Measurements from ENCODE around the gene ATP13A3.

The ATP13A3 gene

DNA sequence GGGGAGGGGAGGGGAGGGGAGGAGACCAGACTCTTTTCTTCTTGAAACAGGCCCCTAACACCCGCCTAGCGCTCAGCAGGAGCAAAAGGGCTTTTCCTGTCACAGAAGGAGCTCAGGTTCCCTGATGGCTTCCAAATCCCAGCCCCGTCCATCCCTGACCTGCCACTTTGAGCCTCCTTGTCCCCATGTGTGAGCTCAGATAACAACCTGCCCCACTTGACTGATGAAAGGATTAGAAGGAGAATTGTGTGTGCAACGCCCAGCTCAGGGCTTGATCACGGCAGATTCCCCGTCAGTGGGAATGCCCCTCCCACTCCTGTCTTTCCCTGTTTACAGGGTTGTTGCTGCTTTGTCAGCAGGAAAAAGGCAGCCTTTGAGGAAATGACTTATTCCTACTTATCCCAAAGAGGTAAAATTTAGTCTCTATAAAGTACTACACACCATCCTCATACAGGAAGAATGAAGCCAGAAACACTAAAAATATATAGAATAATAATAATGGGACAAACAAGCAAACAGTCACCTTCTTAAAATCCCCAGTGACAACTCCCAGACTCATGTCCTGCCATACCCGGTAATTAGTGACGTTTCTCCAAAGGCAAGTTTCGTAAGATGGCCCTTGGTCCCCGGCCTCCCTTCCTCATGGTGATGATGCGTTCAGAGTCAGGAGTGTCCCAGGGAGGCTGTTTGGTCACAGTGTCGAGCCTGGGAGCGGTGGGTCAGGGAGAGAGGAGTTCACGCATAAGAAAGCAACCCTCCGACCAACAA is 111.1 kb downstream of the ATP13A3 start:
- DNase-seq (ENCODE audit: extremely low read depth in 1 of 2, low read depth in 1 of 2): no peak

DNA sequence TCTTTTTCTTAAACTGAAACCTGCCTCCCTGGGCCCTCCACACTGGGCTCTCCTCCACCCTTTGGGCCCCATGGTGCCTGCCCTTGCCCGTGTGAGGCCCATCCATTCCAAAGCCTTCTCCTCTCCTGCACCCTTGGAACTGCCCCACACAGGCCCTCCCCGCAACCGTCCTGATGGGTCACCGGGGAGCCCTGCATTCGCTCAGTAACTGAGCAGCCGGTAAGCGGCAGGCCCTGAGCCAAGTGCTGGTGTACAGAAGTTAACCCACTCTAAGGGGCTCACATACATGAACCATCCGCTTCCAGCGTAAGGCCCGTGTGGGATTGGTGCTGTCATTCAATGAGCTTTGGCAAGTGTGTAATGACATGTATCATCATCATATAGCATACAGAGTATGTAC is 111.9 kb downstream of the ATP13A3 start:
- no peak for DNase-seq (ENCODE audit: extremely low read depth in 1 of 2, low read depth in 1 of 2)

DNA sequence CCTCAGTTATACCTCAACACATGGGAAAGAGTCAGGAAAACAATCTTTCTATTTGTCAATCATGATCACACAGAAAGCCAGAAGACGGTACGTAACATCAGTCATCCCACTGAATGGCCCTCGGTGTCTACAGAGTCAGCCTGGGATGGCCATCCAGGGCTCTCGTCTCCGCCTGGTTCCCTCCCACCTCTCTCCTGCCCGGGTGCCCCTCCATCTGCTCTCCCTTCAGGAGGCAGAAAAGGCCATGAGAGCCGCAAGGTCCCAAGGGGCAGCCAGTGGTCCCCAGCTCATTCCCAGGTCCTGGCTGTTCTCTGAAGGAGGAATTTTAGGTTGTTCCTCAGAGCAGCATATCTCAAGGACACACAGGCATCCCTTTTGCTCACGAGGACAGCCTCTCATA is 112.9 kb downstream of the ATP13A3 start:
- no peak for DNase-seq (ENCODE audit: extremely low read depth in 1 of 2, low read depth in 1 of 2)

DNA sequence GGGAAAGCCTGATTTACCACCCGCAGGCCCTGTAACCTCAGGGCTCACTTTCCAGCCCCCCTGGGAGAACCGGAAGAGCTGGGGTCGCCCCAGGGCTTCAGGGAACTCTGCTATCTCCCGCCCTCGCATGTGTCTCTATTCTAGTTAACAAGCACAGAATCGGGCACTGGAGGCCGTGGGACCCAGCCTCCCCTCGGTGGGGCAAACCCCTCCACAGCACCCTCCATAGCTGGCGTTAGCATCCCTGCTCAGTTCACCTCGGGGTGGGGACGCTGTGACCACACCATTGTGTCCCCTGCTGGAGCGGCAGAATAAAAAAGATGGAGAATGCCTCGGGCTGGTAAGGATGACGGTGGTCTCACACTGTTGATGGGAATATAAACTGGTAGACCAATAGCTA is 113.8 kb downstream of the ATP13A3 start:
- DNase-seq (ENCODE audit: extremely low read depth in 1 of 2, low read depth in 1 of 2): no peak

DNA sequence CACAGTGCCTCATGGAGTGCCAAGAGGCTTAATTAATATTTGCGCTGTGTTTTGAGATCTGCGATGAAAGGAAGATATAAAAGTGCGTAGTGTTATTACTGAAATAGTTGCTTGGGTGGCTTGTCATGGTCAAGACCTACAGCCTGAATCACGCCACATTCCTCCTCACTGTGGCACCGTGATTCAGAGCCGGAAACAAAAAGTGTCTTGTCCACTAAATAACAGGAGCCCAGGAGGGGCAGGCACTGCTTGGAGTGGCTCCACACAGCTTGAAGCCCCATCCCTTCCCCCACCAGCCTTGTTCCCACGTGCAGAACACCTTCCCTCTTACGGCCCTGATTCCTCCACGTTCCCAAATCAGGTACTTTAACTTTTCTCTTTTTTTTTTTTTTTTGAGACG is 116.0 kb downstream of the ATP13A3 start:
- no peak for DNase-seq (ENCODE audit: extremely low read depth in 1 of 2, low read depth in 1 of 2)

DNA sequence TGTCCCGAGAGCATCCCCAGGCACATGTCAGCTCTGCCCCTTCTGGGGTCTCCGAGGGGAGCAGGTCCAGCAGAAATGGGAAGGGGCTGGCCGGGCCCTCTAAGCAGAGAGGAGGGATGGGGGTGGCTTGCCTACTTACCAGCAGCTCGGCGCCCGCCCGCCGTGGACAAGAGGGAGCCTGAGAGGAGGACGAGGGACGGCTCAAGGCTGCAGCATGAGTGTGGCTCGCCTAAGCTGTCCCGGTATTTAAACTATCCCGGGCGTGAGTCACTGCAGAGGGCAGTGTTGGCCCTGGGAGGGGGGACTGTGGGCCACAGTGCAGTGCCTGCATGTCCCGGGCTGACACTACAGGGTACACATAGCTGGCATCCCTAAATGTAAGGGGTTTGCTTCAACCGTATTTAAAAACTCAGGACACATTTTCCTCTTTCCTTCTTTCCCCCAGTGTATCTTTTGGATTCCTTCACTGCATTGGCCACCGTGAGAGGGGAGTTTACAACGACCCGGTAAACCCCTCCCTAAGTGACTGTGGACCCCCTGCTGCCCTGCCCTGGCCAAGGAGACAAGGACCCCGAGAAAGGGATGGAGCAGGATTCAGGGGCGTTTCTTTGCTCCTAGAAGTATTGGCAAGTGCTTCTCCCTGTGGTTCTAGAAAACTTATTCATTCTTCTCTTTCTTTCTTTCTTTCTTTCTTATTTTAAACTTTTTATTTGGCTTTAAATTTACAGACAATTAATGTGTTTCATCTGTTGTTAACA is 117.1 kb downstream of the ATP13A3 start, which contains the start of gene LRRC15:
LRRC15 (minus strand) TSS at position 222 of the 758 bp plus-strand sequence. CDS start 8,700 bp downstream, outside the sequence.
- DNase-seq (ENCODE audit: extremely low read depth in 1 of 2, low read depth in 1 of 2): no peak

DNA sequence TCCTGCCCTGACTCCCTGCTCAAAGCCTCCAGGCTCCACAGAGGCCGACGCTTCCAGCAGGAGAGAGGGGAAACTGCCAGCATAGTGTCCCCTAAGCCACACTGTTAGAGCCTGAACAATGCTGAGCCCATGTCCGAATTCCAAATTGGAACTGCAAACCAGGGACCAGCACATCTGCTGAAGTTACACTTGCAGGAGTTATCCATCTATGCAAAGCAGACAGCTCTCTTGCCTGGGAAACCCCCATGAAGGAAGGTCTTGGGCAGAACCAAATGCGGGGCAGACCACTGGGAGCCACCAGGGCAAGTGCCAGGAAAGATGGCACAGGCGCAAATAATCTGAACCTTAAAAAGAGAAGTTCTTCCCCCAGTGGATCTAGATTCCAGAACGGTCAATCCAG is 117.9 kb downstream of the ATP13A3 start:
- DNase-seq (ENCODE audit: extremely low read depth in 1 of 2, low read depth in 1 of 2): no peak

DNA sequence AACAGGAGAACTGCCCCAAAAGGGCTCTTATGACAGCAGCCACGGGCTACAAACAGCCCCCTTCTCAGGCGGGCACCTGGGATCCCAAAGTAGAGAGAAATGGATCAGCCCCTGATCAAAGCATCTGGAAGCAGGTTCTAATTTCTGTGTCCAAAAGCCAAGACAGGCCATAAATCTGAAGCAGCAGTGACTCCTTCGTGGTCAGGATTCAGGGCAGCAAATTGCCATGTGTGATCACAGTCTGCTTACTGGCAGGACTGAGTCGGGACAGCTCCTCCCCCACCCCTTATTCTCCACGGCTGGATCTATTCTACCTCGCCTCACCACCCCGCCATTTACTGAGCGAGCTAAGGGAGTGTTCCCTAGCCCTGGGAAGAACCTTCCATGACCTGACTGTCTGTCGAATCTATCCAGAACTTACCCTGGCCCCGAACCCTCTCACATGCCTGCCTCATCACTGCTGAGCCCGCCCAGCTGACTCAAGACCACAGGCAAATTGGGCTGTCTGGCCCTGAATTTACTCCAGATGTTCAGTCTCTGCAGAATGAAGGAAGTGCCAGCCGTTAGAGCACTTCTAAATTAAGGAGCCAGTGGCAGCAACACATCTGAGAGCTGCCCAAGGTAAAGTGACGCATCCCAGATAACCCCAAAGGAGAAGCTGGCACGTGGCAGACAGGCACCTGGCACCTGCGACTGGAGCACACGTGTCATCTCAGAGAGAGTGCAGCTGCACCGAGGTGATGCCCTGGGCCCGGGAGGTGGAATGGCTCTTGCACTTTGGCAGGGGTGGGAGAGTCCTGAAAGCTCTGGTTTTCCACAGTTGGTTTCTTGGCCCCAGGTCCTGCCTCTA is 118.6 kb downstream of the ATP13A3 start:
- DNase-seq (ENCODE audit: extremely low read depth in 1 of 2, low read depth in 1 of 2): no peak

DNA sequence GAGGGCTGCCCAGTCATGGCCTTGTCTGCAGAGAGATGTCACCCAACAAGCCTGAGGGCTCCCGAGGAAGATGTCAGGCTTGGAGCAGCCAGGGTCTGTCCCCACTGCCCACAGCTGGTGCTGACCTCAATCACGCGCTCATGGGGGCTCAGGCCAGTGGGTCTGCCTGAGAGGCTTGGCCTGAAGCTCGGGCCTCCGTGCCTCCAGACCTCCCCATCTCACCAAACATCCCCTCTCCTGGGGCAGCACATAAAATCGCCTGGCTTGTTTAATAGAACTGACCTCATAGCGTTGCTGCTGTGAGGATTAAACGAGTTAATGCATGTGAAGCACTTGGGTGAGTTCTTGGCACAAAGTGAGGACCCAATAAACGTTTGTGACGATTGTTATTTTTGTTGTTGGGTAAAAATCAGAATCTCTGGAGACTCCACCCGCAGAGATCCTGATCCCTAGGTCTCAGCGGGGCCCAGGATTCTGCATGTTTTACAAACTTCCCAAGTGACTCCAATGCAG is 120.8 kb downstream of the ATP13A3 start:
- no peak for DNase-seq (ENCODE audit: extremely low read depth in 1 of 2, low read depth in 1 of 2)

DNA sequence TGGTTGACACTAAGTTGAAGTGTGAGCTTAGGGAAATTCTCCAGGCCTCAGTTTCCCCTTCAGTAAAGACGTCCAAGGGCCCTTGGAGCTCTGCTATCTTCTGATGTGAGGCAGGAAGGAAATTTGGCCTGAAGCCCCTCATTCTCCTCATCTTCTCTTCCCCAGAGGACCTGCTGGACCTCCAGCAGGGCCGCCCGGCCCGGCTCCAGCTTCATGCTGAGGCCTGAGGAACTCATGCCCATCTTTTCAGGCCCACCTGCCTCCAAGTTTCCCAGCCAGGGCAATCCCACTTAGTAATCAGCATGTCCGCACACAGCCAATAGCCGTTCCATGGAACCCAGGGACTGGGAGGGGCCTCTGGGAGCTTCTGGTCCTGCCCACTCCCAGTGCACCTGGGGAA is 121.3 kb downstream of the ATP13A3 start:
- no peak for DNase-seq (ENCODE audit: extremely low read depth in 1 of 2, low read depth in 1 of 2)

DNA sequence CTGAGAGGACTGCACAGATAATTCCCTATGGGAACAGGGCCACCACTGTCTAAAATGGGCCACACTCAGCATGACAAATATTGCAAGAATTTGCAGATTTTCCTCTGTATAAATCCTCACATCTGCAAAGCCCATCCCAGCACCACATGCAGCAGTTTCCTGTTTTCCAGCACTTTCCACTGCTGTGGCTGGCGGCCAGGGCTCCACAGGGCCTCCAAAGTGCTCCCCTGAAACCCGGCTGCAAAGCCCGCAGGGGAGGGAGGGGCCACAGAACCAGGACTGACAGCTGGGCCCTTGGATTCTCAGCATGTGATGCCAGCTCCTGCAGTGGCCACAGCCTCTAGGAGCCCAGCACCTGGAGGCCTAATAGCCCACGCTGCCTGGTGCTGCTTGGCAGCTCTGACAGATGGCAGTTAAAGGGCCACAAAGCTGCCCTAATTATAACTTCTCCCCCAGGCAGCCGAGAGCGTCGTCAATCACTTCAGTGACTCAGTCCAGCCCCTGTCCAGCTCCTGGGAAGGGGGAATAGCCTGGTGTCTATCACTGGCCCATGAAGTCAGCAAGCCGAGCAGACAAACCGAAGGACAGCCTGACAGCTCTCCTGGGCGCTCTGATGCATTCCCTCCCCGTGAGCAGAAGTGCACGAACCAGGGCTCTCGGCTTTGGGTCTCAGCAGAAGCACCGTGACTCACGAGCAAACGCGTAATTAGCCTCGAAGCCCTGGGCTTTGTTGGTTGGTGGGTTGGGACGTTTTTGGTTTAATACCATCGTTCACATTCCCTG is 122.0 kb downstream of the ATP13A3 start:
- DNase-seq (ENCODE audit: extremely low read depth in 1 of 2, low read depth in 1 of 2): no peak

DNA sequence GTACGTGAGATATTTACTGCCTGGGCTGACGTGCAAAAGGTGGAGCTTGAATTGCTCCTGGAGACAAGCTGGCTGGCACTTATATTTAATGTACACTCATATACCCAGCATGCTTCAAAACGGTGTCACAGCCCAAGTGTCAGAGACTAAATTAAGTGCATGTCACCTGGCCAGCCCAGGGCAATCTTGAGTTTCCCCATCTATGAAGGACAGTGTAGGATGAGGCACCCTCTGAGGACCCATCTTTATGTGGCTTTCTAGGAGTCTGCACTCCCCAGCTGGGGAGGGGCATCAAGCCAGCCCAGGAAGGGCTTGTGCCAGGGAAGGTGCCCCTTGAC is 122.5 kb downstream of the ATP13A3 start:
- DNase-seq (ENCODE audit: extremely low read depth in 1 of 2, low read depth in 1 of 2): no peak

DNA sequence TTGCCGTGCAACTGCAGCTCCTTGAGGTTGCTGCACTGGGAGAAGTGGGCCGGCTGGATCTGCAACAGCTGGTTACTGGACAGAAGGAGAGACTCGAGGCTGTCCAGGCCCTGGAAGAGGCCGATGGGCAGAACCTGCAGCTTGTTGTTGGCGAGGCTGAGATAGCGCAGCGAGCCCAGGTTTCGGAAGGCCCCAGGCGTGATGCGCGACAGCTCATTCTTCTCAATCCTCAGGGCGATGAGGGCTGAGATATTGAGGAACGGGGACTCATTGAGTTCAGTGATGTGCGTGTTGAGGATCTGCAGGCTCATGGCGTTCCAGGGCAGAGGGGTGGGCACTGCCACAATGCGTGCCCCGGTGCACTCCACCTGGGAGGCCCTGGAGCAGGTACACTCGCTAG is 126.2 kb downstream of the ATP13A3 start:
- no peak for DNase-seq (ENCODE audit: extremely low read depth in 1 of 2, low read depth in 1 of 2)

DNA sequence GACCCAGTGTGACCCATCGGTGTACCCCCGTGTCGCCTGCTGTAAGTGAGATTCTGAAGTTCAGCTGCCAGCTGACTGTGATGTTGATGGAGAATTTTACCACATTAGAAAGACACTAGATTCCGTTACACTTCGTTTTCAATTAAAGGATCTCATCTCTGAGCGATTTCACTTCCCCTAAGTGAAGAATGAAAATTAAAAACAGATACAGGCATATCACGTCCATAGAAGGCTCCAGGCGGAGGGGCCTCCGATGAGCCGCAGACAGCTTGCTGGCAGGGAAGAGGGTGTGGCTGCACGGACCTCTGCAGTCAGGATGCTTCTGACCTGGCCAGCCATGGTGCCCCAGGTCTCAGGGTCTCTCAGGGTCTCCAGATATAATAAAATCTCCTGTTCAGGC is 129.1 kb downstream of the ATP13A3 start:
- no peak for DNase-seq (ENCODE audit: extremely low read depth in 1 of 2, low read depth in 1 of 2)

DNA sequence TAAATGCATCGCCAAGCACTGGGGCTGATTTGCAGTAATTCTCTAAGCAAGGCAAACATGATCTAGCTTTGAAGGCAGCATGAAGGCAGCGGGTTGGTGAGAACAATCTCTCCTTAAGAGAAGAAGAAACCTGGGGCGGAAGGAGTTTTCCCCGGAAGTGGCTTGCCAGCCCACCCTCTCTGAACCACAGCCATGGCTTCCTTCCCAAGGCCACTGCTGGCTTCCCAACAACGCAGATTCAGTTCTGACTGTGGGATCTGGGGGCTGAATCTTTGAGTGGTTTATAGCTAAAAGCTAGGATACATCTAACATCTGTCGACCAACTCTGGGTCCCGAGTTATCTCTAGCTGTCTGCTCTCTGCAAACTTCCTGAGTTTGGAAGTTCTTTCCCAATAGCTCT is 131.4 kb downstream of the ATP13A3 start:
- DNase-seq (ENCODE audit: extremely low read depth in 1 of 2, low read depth in 1 of 2): no peak

DNA sequence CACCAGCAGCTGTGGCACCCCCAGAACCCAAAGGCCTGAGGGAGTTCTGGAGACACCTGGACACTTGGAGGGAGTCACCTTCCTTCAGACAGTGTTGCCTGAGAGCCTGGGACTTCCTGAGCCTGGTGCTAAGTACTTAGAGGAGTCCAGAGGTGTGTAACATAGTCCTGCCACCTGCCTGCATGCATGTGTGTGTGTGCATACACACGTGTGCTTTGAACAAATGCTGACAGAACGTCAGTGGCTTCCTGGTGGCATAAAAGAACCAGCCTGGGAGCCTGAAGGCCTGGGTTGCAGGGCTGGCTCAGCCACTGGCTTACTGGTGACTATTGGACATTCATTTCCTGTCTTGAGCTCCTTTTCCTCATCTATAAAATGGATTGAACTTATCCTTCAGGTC is 132.5 kb downstream of the ATP13A3 start:
- DNase-seq (ENCODE audit: extremely low read depth in 1 of 2, low read depth in 1 of 2): no peak

Measured in activated CD8-positive, alpha-beta memory T cell treated with anti-CD3 and anti-CD28 coated beads for 1 hour (primary cell).